Smooth muscle cell (in vitro differentiated cells): ENCODE data around the gene DCC. TPM values are rescaled to one million over a fixed set of nuclear protein-coding genes. Genes with fewer than 3 reads are reported as not detected.

Experiments
- DNase-seq: peaks from one replicate; lab custom pipeline; 2025; ENCODE audit not compliant: unreplicated experiment; lab: John Stamatoyannopoulos, UW
- H2AFZ ChIP-seq: fragments of 200-600 bp; sonication (generic); 2 replicates; pipeline ENCODE4 v1.6.0; 2016; ENCODE audit warnings: antibody characterized with exemption, low read depth, mild to moderate bottlenecking
- H3F3A ChIP-seq: fragments of 200-600 bp; sonication (generic); 2 replicates; pipeline ENCODE4 v1.6.0; 2017; ENCODE audit warnings: antibody characterized with exemption, low read depth
- H3K27ac ChIP-seq: fragments of 200-600 bp; sonication (generic); 2 replicates; pipeline ENCODE4 v1.5.1; 2016; ENCODE audit warnings: low read depth, mild to moderate bottlenecking
- H3K27me3 ChIP-seq: fragments of 200-600 bp; sonication (generic); 2 replicates; pipeline ENCODE4 v1.6.1; 2016; ENCODE audit warnings: low read depth, mild to moderate bottlenecking
- H3K36me3 ChIP-seq: fragments of 200-600 bp; sonication (generic); 2 replicates; pipeline ENCODE4 v1.5.1; 2016; ENCODE audit warnings: low read depth
- H3K4me1 ChIP-seq: fragments of 200-600 bp; sonication (generic); 2 replicates; pipeline ENCODE4 v1.5.1; 2016; ENCODE audit warnings: low read depth
- H3K4me2 ChIP-seq: fragments of 200-600 bp; sonication (generic); 2 replicates; pipeline ENCODE4 v1.6.0; 2016; ENCODE audit warnings: mild to moderate bottlenecking
- H3K4me3 ChIP-seq: fragments of 200-600 bp; sonication (generic); 2 replicates; pipeline ENCODE4 v1.5.1; 2016; ENCODE audit warnings: mild to moderate bottlenecking
- H3K79me2 ChIP-seq: fragments of 200-600 bp; sonication (generic); 2 replicates; pipeline ENCODE4 v1.6.0; 2016; ENCODE audit warnings: low read depth, mild to moderate bottlenecking
- H3K9ac ChIP-seq: fragments of 200-600 bp; sonication (generic); 2 replicates; pipeline ENCODE4 v1.6.0; 2016; ENCODE audit warnings: low read depth
- H3K9me3 ChIP-seq: fragments of 200-600 bp; sonication (generic); replicated peaks from 2 replicates; pipeline ENCODE4 v1.5.1; 2016; ENCODE audit warnings: low read depth
- H4K20me1 ChIP-seq: fragments of 200-600 bp; sonication (generic); 2 replicates; pipeline ENCODE4 v1.6.0; 2016; ENCODE audit warnings: low read depth
- CTCF ChIP-seq: fragments of 200-600 bp; sonication (generic); IDR thresholded peaks from 2 replicates; pipeline ENCODE4 v1.5.1; 2017; ENCODE audit warnings: borderline replicate concordance, mild to moderate bottlenecking, antibody characterized with exemption; ENCODE audit not compliant: insufficient read depth, poor library complexity, severe bottlenecking
- WGBS: methylation state at CpG from one replicate; pipeline ENCODE4 v1.1.7; 2016; ENCODE audit warnings: low lambda C conversion rate; 5-methylcytosine and 5-hydroxymethylcytosine counted together
- polyA plus RNA-seq: library from polyadenylated mRNA; unstranded; fragments of >200 nt; fragmentation: Nextera tagmentation; extraction: Ambion mirVana; gene quantifications from 2 replicates; pipeline ENCODE4 v1.2.1, GENCODE V29; 2016
- total RNA-seq: library from RNA; depleted of rRNA; stranded (reverse); fragments of >200 nt; gene quantifications from 2 replicates; pipeline ENCODE4 v1.2.3, GENCODE V29; 2014

Gene DCC
- total and polyA plus RNA-seq, 2 experiments from 2014 or later = not detected

DNA sequence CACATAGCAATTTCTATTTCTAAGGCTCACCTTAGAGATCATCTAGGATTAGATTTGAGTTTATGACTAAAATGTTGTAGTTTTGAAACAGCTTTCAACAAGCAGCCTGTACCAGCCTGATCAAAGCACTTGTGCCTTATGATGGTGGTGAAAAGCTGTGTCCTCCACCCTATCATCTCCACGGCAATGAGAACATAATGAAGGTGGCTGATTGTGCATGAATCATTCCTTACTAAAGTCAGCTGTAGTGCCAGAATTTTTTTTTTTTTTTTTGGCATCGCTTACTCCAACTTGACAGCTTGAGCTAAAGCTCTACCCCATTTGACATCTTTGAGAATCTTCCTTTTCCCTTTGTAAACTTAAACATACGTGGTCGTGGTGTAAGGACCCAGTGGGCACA lies 86.0 kb downstream of the DCC start:
- no peak overlapping the region for H3K27ac ChIP-seq
- no peaks in the 10 kb centered on the region for H3K9me3 ChIP-seq
- no peaks in the 10 kb centered on the region for H3F3A ChIP-seq
- no peaks in the 10 kb centered on the region for H3K79me2 ChIP-seq
- no peak overlapping the region for H3K4me2 ChIP-seq
- peaks cover 16% of the 10 kb centered on the region for H3K27me3 ChIP-seq
- H3K4me3 ChIP-seq = no peak overlapping the region
- H2AFZ ChIP-seq = no peak overlapping the region
- WGBS = 80% methylated on average over 4 of the region's 4 CpGs
- no peak overlapping the region for H3K9ac ChIP-seq
- no peaks in the 10 kb centered on the region for H4K20me1 ChIP-seq
- H3K4me1 ChIP-seq = no peaks in the 10 kb centered on the region
- no peak for DNase-seq
- H3K36me3 ChIP-seq = no peaks in the 10 kb centered on the region
- TF ChIP-seq CTCF = no peak

- H3K9ac ChIP-seq = no peak overlapping the region
- no peak for TF ChIP-seq CTCF
Measured at GRCh38 chr18:52426462-52426861, 86.5 kb downstream of the DCC start.

GRCh38 chr18:52427521-52428175 lies 87.7 kb downstream of the DCC start:
- Histone ChIP-seq H3K9me3 (no peaks in the 10 kb centered on the region), H3K9ac (no peak overlapping the region), H3K4me2 (no peak overlapping the region), H2AFZ (no peak overlapping the region), H3K27ac (no peak overlapping the region), H3K79me2 (no peaks in the 10 kb centered on the region), H3K4me1 (no peaks in the 10 kb centered on the region), H3F3A (no peaks in the 10 kb centered on the region), H3K36me3 (no peaks in the 10 kb centered on the region), H3K27me3 (peaks cover 27% of the 10 kb centered on the region), H4K20me1 (no peaks in the 10 kb centered on the region), H3K4me3 (no peak overlapping the region)
- no peak for TF ChIP-seq CTCF
- no peak for DNase-seq
- 91% methylated on average over 4 of the region's 4 CpGs for WGBS

More at GRCh38 chr18:52426462-52426861, 86.5 kb downstream of the DCC start:
- H3K27me3 ChIP-seq = peaks cover 16% of the 10 kb centered on the region
- H3K27ac ChIP-seq = no peak overlapping the region
- no peaks in the 10 kb centered on the region for H3F3A ChIP-seq
- WGBS = 97% methylated on average over 1 of the region's 1 CpG
- H3K79me2 ChIP-seq = no peaks in the 10 kb centered on the region
- H3K36me3 ChIP-seq = no peaks in the 10 kb centered on the region
- no peaks in the 10 kb centered on the region for H4K20me1 ChIP-seq
- no peak for DNase-seq
- H2AFZ ChIP-seq = no peak overlapping the region
- no peaks in the 10 kb centered on the region for H3K4me1 ChIP-seq
- H3K4me3 ChIP-seq = no peak overlapping the region
- H3K4me2 ChIP-seq = no peak overlapping the region
- H3K9me3 ChIP-seq = no peaks in the 10 kb centered on the region

DNA sequence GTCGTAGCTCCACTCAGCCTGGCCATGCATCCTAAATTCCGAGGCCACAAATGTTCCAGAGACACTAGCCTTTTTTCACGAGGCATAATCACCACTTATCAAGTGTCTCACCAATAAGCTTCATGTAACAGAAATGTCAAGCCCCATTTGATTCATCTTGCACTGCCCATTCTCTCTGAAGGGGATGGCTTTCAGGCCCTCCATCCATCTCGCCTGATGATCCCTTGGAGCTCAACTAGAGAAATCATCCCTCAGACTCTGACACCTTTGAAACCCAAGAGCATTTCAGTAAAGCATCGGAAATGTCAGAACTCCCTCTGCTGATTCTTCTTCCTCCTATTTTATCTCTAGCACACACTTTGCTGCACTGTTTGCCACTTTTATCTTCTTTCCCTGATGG lies 91.7 kb downstream of the DCC start:
- no peak for DNase-seq
- Histone ChIP-seq H2AFZ (no peak overlapping the region), H3F3A (no peaks in the 10 kb centered on the region), H3K4me3 (no peak overlapping the region), H3K27ac (no peak overlapping the region), H4K20me1 (no peaks in the 10 kb centered on the region), H3K9ac (no peak overlapping the region), H3K36me3 (no peaks in the 10 kb centered on the region), H3K4me2 (no peak overlapping the region), H3K79me2 (no peaks in the 10 kb centered on the region), H3K9me3 (no peaks in the 10 kb centered on the region), H3K4me1 (no peaks in the 10 kb centered on the region), H3K27me3 (peaks cover 59% of the 10 kb centered on the region)
- TF ChIP-seq CTCF = no peak
- 83% methylated on average over 5 of the region's 5 CpGs for WGBS
